HepG2 (cell line): ENCODE measurements around the gene EEF1AKMT3. TPM values are rescaled to one million over a fixed set of nuclear protein-coding genes. Genes with fewer than 3 reads are reported as not detected.
A peak's percentile ranks its signal among the peaks of the same experiment; 100 is the strongest.

Experiments
- ATF4 ChIP-seq, 2 experiments: fragments of 450-650 bp in 1 of 2; sonication (generic) in 1 of 2; formaldehyde crosslinking; IDR thresholded peaks; 2 replicates each; pipeline versions ENCODE4 v1.5.0 to v1.8.0; 2020 to 2022; ENCODE audit warnings: mild to moderate bottlenecking in 1 of 2, missing genetic modification reagents in 1 of 2
- CEBPB ChIP-seq: IDR thresholded peaks from 2 replicates; pipeline ENCODE4 v1.6.1; 2011; ENCODE audit warnings: low read depth, low read length, improper control_type of control experiment, borderline replicate concordance
- HBP1 ChIP-seq: IDR thresholded peaks from 2 replicates; pipeline ENCODE4 v1.6.1; 2016; ENCODE audit warnings: low read depth, control low read depth
- KDM5A ChIP-seq: fragments of 200-600 bp; sonication (generic); IDR thresholded peaks from 2 replicates; pipeline ENCODE4 v1.7.0; 2018; ENCODE audit warnings: antibody characterized with exemption, mild to moderate bottlenecking, low read length, borderline replicate concordance
- MTA3 ChIP-seq: sonication (generic); formaldehyde crosslinking; IDR thresholded peaks from 2 replicates; pipeline ENCODE4 v1.4.0; 2020; ENCODE audit warnings: missing genetic modification reagents
- MXD4 ChIP-seq: IDR thresholded peaks from 2 replicates; pipeline ENCODE4 v1.6.1; 2016; ENCODE audit warnings: mild to moderate bottlenecking, missing biosample characterization, missing genetic modification reagents
- NCOR1 ChIP-seq: fragments of 200-600 bp; sonication (generic); IDR thresholded peaks from 2 replicates; pipeline ENCODE4 v1.7.0; 2017; ENCODE audit warnings: antibody characterized with exemption, low read length, borderline replicate concordance
- NKX3-1 ChIP-seq: sonication (generic); formaldehyde crosslinking; IDR thresholded peaks from 2 replicates; pipeline ENCODE4 v1.5.0; 2020; ENCODE audit warnings: missing genetic modification reagents
- PRMT3 ChIP-seq: sonication (generic); formaldehyde crosslinking; IDR thresholded peaks from 2 replicates; pipeline ENCODE4 v1.8.1; 2022; ENCODE audit warnings: low read depth, mild to moderate bottlenecking, moderate library complexity, missing genetic modification reagents, borderline replicate concordance
- REST ChIP-seq, 2 experiments: IDR thresholded peaks; 2 replicates each; pipeline ENCODE4 v1.6.1; 2011 to 2012; ENCODE audit warnings: low read length in 2 of 2, borderline replicate concordance in 1 of 2, low read depth in 1 of 2, mild to moderate bottlenecking in 1 of 2, moderate library complexity in 1 of 2
- SMAD9 ChIP-seq: sonication (generic); formaldehyde crosslinking; IDR thresholded peaks from 2 replicates; pipeline ENCODE4 v1.5.1; 2020; ENCODE audit warnings: mild to moderate bottlenecking, missing genetic modification reagents
- TOE1 ChIP-seq: sonication (generic); formaldehyde crosslinking; IDR thresholded peaks from 2 replicates; pipeline ENCODE4 v1.4.0; 2020; ENCODE audit warnings: mild to moderate bottlenecking, missing genetic modification reagents
- TRIM24 ChIP-seq: sonication (generic); formaldehyde crosslinking; IDR thresholded peaks from 2 replicates; pipeline ENCODE4 v1.8.0; 2022; ENCODE audit warnings: mild to moderate bottlenecking, missing genetic modification reagents
- ZBTB7A ChIP-seq: sonication (generic); formaldehyde crosslinking; IDR thresholded peaks from 2 replicates; pipeline ENCODE4 v1.8.0; 2022; ENCODE audit warnings: mild to moderate bottlenecking, missing genetic modification reagents
- ZNF234 ChIP-seq: sonication (generic); formaldehyde crosslinking; conservative IDR thresholded peaks from 2 replicates; pipeline ENCODE4 v1.5.1; 2020; ENCODE audit warnings: mild to moderate bottlenecking, missing genetic modification reagents
- ZNF276 ChIP-seq: sonication (generic); formaldehyde crosslinking; IDR thresholded peaks from 2 replicates; pipeline ENCODE4 v1.4.0; 2020; ENCODE audit warnings: mild to moderate bottlenecking, low read depth, missing genetic modification reagents
- ZNF543 ChIP-seq: sonication (generic); formaldehyde crosslinking; IDR thresholded peaks from 2 replicates; pipeline ENCODE4 v1.4.0; 2020; ENCODE audit warnings: mild to moderate bottlenecking, missing genetic modification reagents
- ZNF737 ChIP-seq: sonication (generic); formaldehyde crosslinking; IDR thresholded peaks from 2 replicates; pipeline ENCODE4 v1.5.0; 2020; ENCODE audit warnings: missing genetic modification reagents, mild to moderate bottlenecking, borderline replicate concordance
- ZNF782 ChIP-seq: sonication (generic); formaldehyde crosslinking; IDR thresholded peaks from 2 replicates; pipeline ENCODE4 v1.4.0; 2020; ENCODE audit warnings: missing genetic modification reagents, mild to moderate bottlenecking, borderline replicate concordance
- polyA plus RNA-seq, 8 experiments: library from polyadenylated mRNA; depleted of rRNA in 3 of 8; stranded (reverse) in 7 of 8; unstranded in 1 of 8; fragments of >200 nt; fragmentation: Illumina TruSeq in 4 of 8; extraction: Trizol in 4 of 8; gene quantifications; 2 replicates each; pipeline versions ENCODE4 v1.2.1 to v1.2.3, GENCODE V29; 2011 to 2016; ENCODE audit warnings: low read depth in 4 of 8, missing spikeins in 1 of 8, mixed read lengths in 1 of 8; ENCODE audit not compliant: insufficient read depth in 1 of 8
- total RNA-seq, 5 experiments: library from RNA; depleted of rRNA; stranded (reverse); fragments of >200 nt; fragmentation: Illumina TruSeq; extraction: Trizol; gene quantifications; 2 replicates each; pipeline ENCODE4 v1.2.3, GENCODE V29; 2016; ENCODE audit warnings: low read depth in 1 of 5

The EEF1AKMT3 gene
- total and polyA plus RNA-seq, 2 of the 13 experiments (the other 11 are each of a cell fraction or from before 2014, with no cell fraction given): 4.7 to 11.4 TPM

GRCh38 chr12:57782608-57783465 lies 10.4 kb downstream of the EEF1AKMT3 start, which contains the start of gene TSFM (continued):
- TF ChIP-seq PRMT3 (CRISPR knock-in tag) (no peak), ZBTB7A (CRISPR knock-in tag) (0 out of 2 replicates have a peak, but pooled peaks have one; percentile 39), ATF4 (CRISPR knock-in tag; IDR thresholded peaks at IDR 0.05) (peak in 1 of 2 experiments; percentile 84; a peak in 2 of 4 replicates), REST (IDR thresholded peaks at IDR 0.05; ENCODE audit: borderline replicate concordance in 1 of 2, low read depth in 1 of 2, low read length in 2 of 2) (peak in 1 of 2 experiments; percentile 78; a peak in 2 of 4 replicates), ZNF276 (CRISPR knock-in tag) (no peak), TRIM24 (no peak), ZNF543 (CRISPR knock-in tag) (no peak), TOE1 (no peak), ZNF782 (peak; percentile 59; the same call in 1 of the 2 replicates), MXD4 (peak; percentile 93), NKX3-1 (0 out of 2 replicates have a peak, but pooled peaks have one; percentile 65), NCOR1 (no peak), ZNF737 (CRISPR knock-in tag) (no peak), ZNF234 (CRISPR knock-in tag) (0 out of 2 replicates have a peak, but pooled peaks have one; percentile 48), SMAD9 (CRISPR knock-in tag) (no peak), CEBPB (peak; percentile 93), MTA3 (CRISPR knock-in tag) (no peak), HBP1 (CRISPR knock-in tag) (peak; percentile 59; the same call in 1 of the 2 replicates), KDM5A (peak; percentile 97)
